Measurements from ENCODE around the gene SPINK6.

Gene SPINK6

GRCh38 chr5:148201151-148201550 lies 1.7 kb upstream of the SPINK6 start:
- H3K4me3 ChIP-seq (ENCODE audit: low read depth, low read length): no peak overlapping the region
- DNase-seq (ENCODE audit: low read depth): no peak
- no peak for TF ChIP-seq CTCF (conservative IDR thresholded peaks at IDR 0.05; ENCODE audit: low read depth, low read length)

GRCh38 chr5:148205044-148205806 lies 2.4 kb downstream of the SPINK6 start:
- DNase-seq (ENCODE audit: low read depth): no peak
- H3K4me3 ChIP-seq (ENCODE audit: low read depth, low read length): no peak overlapping the region
- no peak for TF ChIP-seq CTCF (conservative IDR thresholded peaks at IDR 0.05; ENCODE audit: low read depth, low read length)

- no peak for TF ChIP-seq CTCF (conservative IDR thresholded peaks at IDR 0.05; ENCODE audit: low read depth, low read length)
- no peak overlapping the region for H3K4me3 ChIP-seq (ENCODE audit: low read depth, low read length)
- DNase-seq (ENCODE audit: low read depth): no peak
Measured at GRCh38 chr5:148205865-148206264, 3.0 kb downstream of the SPINK6 start.

- no peak overlapping the region for H3K4me3 ChIP-seq (ENCODE audit: low read depth, low read length)
- TF ChIP-seq CTCF (conservative IDR thresholded peaks at IDR 0.05; ENCODE audit: low read depth, low read length): no peak
- no peak for DNase-seq (ENCODE audit: low read depth)
Measured at GRCh38 chr5:148206620-148207019, 3.8 kb downstream of the SPINK6 start.

- DNase-seq (ENCODE audit: low read depth): no peak
- no peak overlapping the region for H3K4me3 ChIP-seq (ENCODE audit: low read depth, low read length)
- no peak for TF ChIP-seq CTCF (conservative IDR thresholded peaks at IDR 0.05; ENCODE audit: low read depth, low read length)
Measured at GRCh38 chr5:148208226-148208625, 5.4 kb downstream of the SPINK6 start.

- TF ChIP-seq CTCF (conservative IDR thresholded peaks at IDR 0.05; ENCODE audit: low read depth, low read length): no peak
- no peak for DNase-seq (ENCODE audit: low read depth)
- no peak overlapping the region for H3K4me3 ChIP-seq (ENCODE audit: low read depth, low read length)
Measured at GRCh38 chr5:148209151-148209770, 6.4 kb downstream of the SPINK6 start.

All from choroid plexus epithelial cell (primary cell).